ENCODE data around the gene ROBO2. TPM values are rescaled to one million over a fixed set of nuclear protein-coding genes. Genes with fewer than 3 reads are reported as not detected.

ROBO2 gene
- polyA plus RNA-seq, 1 experiment: 1.6 TPM

DNA sequence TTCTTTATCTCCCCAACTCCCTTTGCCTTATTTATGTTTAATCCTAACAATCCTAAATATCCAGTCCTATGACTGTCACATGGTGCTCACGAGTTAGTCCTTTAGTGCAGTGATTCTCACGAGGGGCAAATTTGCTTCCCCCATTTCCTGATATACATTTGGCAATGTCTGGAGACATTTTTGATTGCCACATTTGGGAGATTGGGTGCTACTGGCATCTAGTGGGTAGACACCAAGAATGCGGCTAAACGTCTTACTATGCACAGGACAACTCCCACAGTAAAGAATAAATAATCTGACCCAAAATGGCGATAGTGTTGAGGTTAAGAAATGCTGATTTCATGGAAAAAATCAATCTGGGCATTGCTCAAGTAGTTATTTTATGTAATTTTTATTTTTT, 466.5 kb downstream of the ROBO2 start:
- CTCF ChIA-PET: no interaction called here
- POLR2A ChIA-PET: no interaction called here
- Histone ChIP-seq H3K36me3 (ENCODE audit: control insufficient read depth, insufficient read depth, low read length) (no peaks in the 10 kb centered on the region), H3K4me3 (ENCODE audit: low read depth, low read length) (no peak overlapping the region), H3K27me3 (ENCODE audit: control insufficient read depth, insufficient read depth, low read length) (no peaks in the 10 kb centered on the region)
- DNase-seq (ENCODE audit: low read depth): no peak
- TF ChIP-seq, protein P1, sequence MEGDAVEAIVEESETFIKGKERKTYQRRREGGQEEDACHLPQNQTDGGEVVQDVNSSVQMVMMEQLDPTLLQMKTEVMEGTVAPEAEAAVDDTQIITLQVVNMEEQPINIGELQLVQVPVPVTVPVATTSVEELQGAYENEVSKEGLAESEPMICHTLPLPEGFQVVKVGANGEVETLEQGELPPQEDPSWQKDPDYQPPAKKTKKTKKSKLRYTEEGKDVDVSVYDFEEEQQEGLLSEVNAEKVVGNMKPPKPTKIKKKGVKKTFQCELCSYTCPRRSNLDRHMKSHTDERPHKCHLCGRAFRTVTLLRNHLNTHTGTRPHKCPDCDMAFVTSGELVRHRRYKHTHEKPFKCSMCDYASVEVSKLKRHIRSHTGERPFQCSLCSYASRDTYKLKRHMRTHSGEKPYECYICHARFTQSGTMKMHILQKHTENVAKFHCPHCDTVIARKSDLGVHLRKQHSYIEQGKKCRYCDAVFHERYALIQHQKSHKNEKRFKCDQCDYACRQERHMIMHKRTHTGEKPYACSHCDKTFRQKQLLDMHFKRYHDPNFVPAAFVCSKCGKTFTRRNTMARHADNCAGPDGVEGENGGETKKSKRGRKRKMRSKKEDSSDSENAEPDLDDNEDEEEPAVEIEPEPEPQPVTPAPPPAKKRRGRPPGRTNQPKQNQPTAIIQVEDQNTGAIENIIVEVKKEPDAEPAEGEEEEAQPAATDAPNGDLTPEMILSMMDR (IDR thresholded peaks at IDR 0.05; ENCODE audit: insufficient read depth, low read depth, low read length): 0 out of 2 replicates have a peak, but pooled peaks have one; percentile 4

DNA sequence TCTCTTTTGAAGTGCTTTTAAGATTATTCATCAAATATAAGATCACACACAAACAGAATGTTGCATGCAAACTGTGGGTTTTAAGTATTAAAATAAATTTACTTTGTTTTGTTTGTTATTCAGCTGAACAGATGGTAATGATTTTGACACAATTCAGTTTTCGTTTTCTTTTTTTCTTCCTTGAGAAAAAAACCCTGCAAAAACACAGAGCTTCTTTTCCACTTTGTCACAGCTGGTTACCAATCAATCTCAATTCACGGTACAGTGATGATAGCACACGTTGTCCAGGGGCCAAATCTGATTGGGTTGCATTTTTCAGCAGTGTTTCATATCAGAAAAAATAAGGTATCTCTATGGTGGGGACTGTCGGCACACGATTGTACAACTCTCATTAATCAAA, 473.6 kb downstream of the ROBO2 start:
- ChIA-PET POLR2A (no interaction called here), CTCF (no interaction called here)
- TF ChIP-seq, protein P1 (IDR thresholded peaks at IDR 0.05; ENCODE audit: insufficient read depth, low read depth, low read length): no peak
- peak; percentile 55 for DNase-seq (ENCODE audit: low read depth)
- H3K4me3 ChIP-seq (ENCODE audit: low read depth, low read length): no peak overlapping the region
- no peaks in the 10 kb centered on the region for H3K36me3 ChIP-seq (ENCODE audit: control insufficient read depth, insufficient read depth, low read length)
- no peaks in the 10 kb centered on the region for H3K27me3 ChIP-seq (ENCODE audit: control insufficient read depth, insufficient read depth, low read length)

DNA sequence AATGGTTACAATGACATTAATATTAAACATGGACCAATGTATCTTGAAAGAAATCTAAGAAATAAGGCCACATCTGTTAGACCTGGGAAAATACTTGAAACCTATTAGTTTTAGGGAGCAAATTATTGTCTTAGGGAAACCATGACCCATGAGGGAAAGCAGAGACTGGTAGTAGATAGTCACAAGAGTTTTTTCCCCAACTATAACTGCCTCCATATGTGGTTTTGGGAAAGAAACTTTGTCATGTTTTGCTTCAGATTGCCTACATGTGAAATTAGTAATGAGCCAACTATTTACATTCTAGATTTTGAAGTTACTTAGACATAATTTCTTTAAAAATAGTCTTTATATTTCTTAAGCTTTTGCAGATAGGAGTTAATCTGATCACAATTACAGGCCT, 474.9 kb downstream of the ROBO2 start:
- POLR2A ChIA-PET: no interaction called here
- Histone ChIP-seq H3K27me3 (ENCODE audit: control insufficient read depth, insufficient read depth, low read length) (no peaks in the 10 kb centered on the region), H3K4me3 (ENCODE audit: low read depth, low read length) (no peak overlapping the region), H3K36me3 (ENCODE audit: control insufficient read depth, insufficient read depth, low read length) (no peaks in the 10 kb centered on the region)
- TF ChIP-seq, protein P1 (IDR thresholded peaks at IDR 0.05; ENCODE audit: insufficient read depth, low read depth, low read length): no peak
- CTCF ChIA-PET: no interaction called here
- no peak for DNase-seq (ENCODE audit: low read depth)

DNA sequence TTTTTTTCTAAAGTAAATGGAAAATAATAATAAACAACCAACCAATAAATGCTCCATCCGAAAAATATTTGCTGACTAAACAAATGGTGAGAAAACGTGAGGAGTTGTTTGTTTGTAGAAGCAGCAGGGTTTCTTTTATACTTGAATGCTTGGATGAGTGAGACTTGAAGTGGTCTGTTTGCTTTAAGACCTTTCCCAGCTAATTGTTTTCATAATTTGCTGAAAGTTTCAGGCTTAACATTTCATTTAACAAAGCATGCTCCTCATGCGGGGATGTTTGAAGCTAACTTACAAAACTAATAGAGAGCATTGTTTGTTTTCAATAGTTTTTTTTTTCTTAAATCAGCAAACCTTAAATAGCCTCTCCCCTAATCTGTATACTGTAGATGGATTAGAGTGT, 484.6 kb downstream of the ROBO2 start:
- POLR2A ChIA-PET: no interaction called here
- no peaks in the 10 kb centered on the region for H3K36me3 ChIP-seq (ENCODE audit: control insufficient read depth, insufficient read depth, low read length)
- no peaks in the 10 kb centered on the region for H3K27me3 ChIP-seq (ENCODE audit: control insufficient read depth, insufficient read depth, low read length)
- TF ChIP-seq, protein P1 (IDR thresholded peaks at IDR 0.05; ENCODE audit: insufficient read depth, low read depth, low read length): no peak
- DNase-seq (ENCODE audit: low read depth): no peak
- CTCF ChIA-PET: no interaction called here
- no peak overlapping the region for H3K4me3 ChIP-seq (ENCODE audit: low read depth, low read length)

DNA sequence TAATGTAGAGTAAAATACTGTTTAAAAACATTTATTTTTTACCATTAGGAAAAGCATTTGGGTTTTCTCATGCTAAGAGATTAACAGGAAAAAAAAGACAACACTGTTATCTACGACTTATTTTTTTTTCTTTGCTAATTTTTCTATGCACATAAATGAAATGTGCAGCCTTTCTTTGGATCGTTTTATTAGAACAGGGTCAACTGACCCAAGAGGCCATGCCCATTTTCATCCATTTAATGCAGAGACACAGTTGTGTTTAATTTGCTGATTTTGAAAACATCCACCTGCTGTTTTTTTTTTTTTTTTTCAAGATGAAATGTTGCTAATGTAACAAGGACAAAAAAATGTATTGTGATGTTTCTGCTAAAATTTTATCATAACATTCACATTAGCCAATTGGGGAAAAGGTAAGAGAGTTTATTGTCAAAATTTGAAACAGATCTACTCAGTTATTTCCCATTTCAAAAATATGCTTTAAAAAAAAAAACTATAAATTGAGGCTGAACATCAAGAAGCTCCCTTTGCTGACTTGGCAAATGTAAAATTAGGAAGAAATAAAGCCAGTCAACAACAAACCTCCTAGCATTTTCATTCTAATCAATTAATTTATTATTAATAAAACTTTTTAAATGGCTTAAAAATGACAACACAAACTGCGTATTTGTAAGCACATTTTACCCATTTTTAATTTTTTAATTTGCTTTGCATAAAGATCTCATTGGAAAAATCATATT, 485.2 kb downstream of the ROBO2 start:
- TF ChIP-seq, protein P1 (IDR thresholded peaks at IDR 0.05; ENCODE audit: insufficient read depth, low read depth, low read length): no peak
- DNase-seq (ENCODE audit: low read depth): no peak
- H3K4me3 ChIP-seq (ENCODE audit: low read depth, low read length): no peak overlapping the region
- H3K27me3 ChIP-seq (ENCODE audit: control insufficient read depth, insufficient read depth, low read length): no peaks in the 10 kb centered on the region
- no peaks in the 10 kb centered on the region for H3K36me3 ChIP-seq (ENCODE audit: control insufficient read depth, insufficient read depth, low read length)
- ChIA-PET CTCF (no interaction called here), POLR2A (no interaction called here)

All from BJ (cell line).